HG02970 (cell line): Measurements from ENCODE around the gene ATG13.
"Not testable (repeated sequence)": the region's sequence is repeated elsewhere in the genome, so short reads cannot be mapped to it uniquely, and the experiment has no call there.

ENCODE experiments used
- ATAC-seq: cut with Tn5 transposase; IDR thresholded peaks from one replicate; pipeline ENCODE4 v1.9.1; 2021; ENCODE audit warnings: mild to moderate bottlenecking, moderate library complexity, moderate number of reproducible peaks; ENCODE audit not compliant: unreplicated experiment, low FRiP score

The ATG13 gene

GRCh38 chr11:46690702-46691101 is 73.3 kb downstream of the ATG13 start:
- no peak for ATAC-seq

- no peak for ATAC-seq
Observed at GRCh38 chr11:46692450-46692849, 75.1 kb downstream of the ATG13 start.

- ATAC-seq: no peak
Observed at GRCh38 chr11:46693597-46694012, 76.3 kb downstream of the ATG13 start.

- no peak for ATAC-seq
Observed at GRCh38 chr11:46694072-46694471, 76.7 kb downstream of the ATG13 start.

- no peak for ATAC-seq
Observed at GRCh38 chr11:46694607-46695006, 77.3 kb downstream of the ATG13 start.

GRCh38 chr11:46695345-46696211 is 78.2 kb downstream of the ATG13 start:
- no peak for ATAC-seq

GRCh38 chr11:46696212-46696558 is 78.8 kb downstream of the ATG13 start:
- no peak for ATAC-seq

- no peak for ATAC-seq
Observed at GRCh38 chr11:46697303-46697702, 80.0 kb downstream of the ATG13 start.

- no peak for ATAC-seq
Observed at GRCh38 chr11:46697723-46698122, 80.4 kb downstream of the ATG13 start.

GRCh38 chr11:46698597-46698996 is 81.2 kb downstream of the ATG13 start:
- no peak for ATAC-seq

- ATAC-seq: peak; percentile 91
Observed at GRCh38 chr11:46700241-46701077, 83.1 kb downstream of the ATG13 start, which contains the start of the genes ARHGAP1 and ZNF408. Gene ARHGAP1 (minus strand): TSS chr11:46700619. CDS start chr11:46696107, 4,512 bp downstream. Gene ZNF408 (plus strand): TSS chr11:46701031. CDS start chr11:46701048, 17 bp downstream.

GRCh38 chr11:46701078-46701654 is 83.8 kb downstream of the ATG13 start:
- ATAC-seq: no peak

GRCh38 chr11:46705070-46705688 is 87.8 kb downstream of the ATG13 start:
- no peak for ATAC-seq

- no peak for ATAC-seq
Observed at GRCh38 chr11:46706886-46707285, 89.5 kb downstream of the ATG13 start.

GRCh38 chr11:46709351-46709750 is 92.0 kb downstream of the ATG13 start:
- not testable (repeated sequence) for ATAC-seq

- no peak for ATAC-seq
Observed at GRCh38 chr11:46710821-46711269, 93.5 kb downstream of the ATG13 start.

- no peak for ATAC-seq
Observed at GRCh38 chr11:46711303-46711702, 94.0 kb downstream of the ATG13 start.

GRCh38 chr11:46712874-46713576 is 95.7 kb downstream of the ATG13 start:
- no peak for ATAC-seq

- not testable (repeated sequence) for ATAC-seq
Observed at GRCh38 chr11:46717825-46718154, 100.4 kb downstream of the ATG13 start.
